Uterus (tissue), 4 donors: ENCODE results near the gene NECTIN2. TPM values are rescaled to one million over a fixed set of nuclear protein-coding genes. Genes with fewer than 3 reads are reported as not detected.
A peak's percentile ranks its signal among the peaks of the same experiment; 100 is the strongest.
"Not testable (repeated sequence)": the region's sequence is repeated elsewhere in the genome, so short reads cannot be mapped to it uniquely, and the experiment has no call there.

Experiments
- DNase-seq, 2 donors: peaks; one replicate each; pipeline ENCODE4 v3.0.0-alpha.2; 2019 to 2020
- H3K27ac ChIP-seq, 2 donors: fragments of 200-600 bp; sonication (generic); 1 replicate in 1 of 2; 2 replicates in 1 of 2; pipeline ENCODE4 v1.5.1; 2016 to 2018
- H3K27me3 ChIP-seq, 2 donors: fragments of 200-600 bp; sonication (generic); one replicate each; pipeline ENCODE4 v1.5.1; 2018 to 2019; ENCODE audit warnings: control low read depth in 1 of 2
- H3K36me3 ChIP-seq, 2 donors: fragments of 200-600 bp; sonication (generic); one replicate each; pipeline ENCODE4 v1.5.1; 2019; ENCODE audit warnings: control low read depth in 1 of 2
- H3K4me1 ChIP-seq, 2 donors: fragments of 200-600 bp; sonication (generic); one replicate each; pipeline ENCODE4 v1.5.1; 2018 to 2019; ENCODE audit warnings: control low read depth in 1 of 2
- H3K4me3 ChIP-seq, 2 donors: fragments of 200-600 bp; sonication (generic); 1 replicate in 1 of 2; 2 replicates in 1 of 2; pipeline ENCODE4 v1.5.1; 2018 to 2019; ENCODE audit warnings: mild to moderate bottlenecking in 1 of 2
- H3K9me3 ChIP-seq, 2 donors: fragments of 200-600 bp; sonication (generic); one replicate each; pipeline ENCODE4 v1.5.1; 2019; ENCODE audit warnings: control low read depth in 1 of 2
- CTCF ChIP-seq, 4 experiments: fragments of 200-600 bp in 2 of 4; fragments of 450-650 bp in 2 of 4; sonication (generic) in 2 of 4; IDR thresholded peaks; one replicate each; pipeline ENCODE4 v1.5.1; 2016 to 2019; ENCODE audit warnings: antibody characterized with exemption in 4 of 4, mild to moderate bottlenecking in 2 of 4, moderate library complexity in 1 of 4
- POLR2A ChIP-seq, 2 donors: fragments of 450-650 bp; IDR thresholded peaks; one replicate each; pipeline ENCODE4 v1.6.1; 2016; ENCODE audit warnings: antibody characterized with exemption in 2 of 2, mild to moderate bottlenecking in 1 of 2, moderate library complexity in 1 of 2
- intact Hi-C: fragments of 100-400 bp; cut with DNase I; formaldehyde crosslinking; loops from one replicate; pipeline ENCODE4 v1.15.1; 2023; ENCODE audit warnings: low total_unique reads
- total RNA-seq, 4 donors: library from RNA; depleted of rRNA in 3 of 4; stranded (reverse); fragments of >200 nt in 3 of 4; gene quantifications; one replicate each; pipeline versions ENCODE4 v1.1.0 to v1.2.4, GENCODE V29; 2014 to 2023
- donor health status: DM: yes; HTN: yes; CAD: no.

Gene NECTIN2
- total RNA-seq, 4 donors from 2014 or later: 14.1 to 106 (median 86.1) TPM

GRCh38 chr19:44908836-44909261 is 62.8 kb downstream of the NECTIN2 start:
- Histone ChIP-seq H3K27ac (no peak overlapping the region), H3K36me3 (no peaks in the 10 kb centered on the region), H3K4me3 (no peak overlapping the region), H3K9me3 (no peaks in the 10 kb centered on the region), H3K4me1 (no peaks in the 10 kb centered on the region), H3K27me3 (peaks cover 0 to 5% of the 10 kb centered on the region in 2 donors)
- TF ChIP-seq CTCF (IDR thresholded peaks at IDR 0.05): no peak
- TF ChIP-seq POLR2A (IDR thresholded peaks at IDR 0.05): no peak
- intact Hi-C loops: loop anchor here (5.0 kb wide), 1 partner anchor 43 kb away; no protein-coding TSS in a partner anchor
- DNase-seq: no peak

DNA sequence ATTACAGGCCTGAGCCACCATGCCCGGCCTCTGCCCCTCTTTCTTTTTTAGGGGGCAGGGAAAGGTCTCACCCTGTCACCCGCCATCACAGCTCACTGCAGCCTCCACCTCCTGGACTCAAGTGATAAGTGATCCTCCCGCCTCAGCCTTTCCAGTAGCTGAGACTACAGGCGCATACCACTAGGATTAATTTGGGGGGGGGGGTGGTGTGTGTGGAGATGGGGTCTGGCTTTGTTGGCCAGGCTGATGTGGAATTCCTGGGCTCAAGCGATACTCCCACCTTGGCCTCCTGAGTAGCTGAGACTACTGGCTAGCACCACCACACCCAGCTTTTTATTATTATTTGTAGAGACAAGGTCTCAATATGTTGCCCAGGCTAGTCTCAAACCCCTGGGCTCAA is 63.7 kb downstream of the NECTIN2 start:
- no peak for TF ChIP-seq CTCF (IDR thresholded peaks at IDR 0.05)
- TF ChIP-seq POLR2A (IDR thresholded peaks at IDR 0.05): no peak
- H3K4me3 ChIP-seq: no peak overlapping the region
- intact Hi-C loops: loop anchor here (5.0 kb wide), 1 partner anchor 43 kb away; no protein-coding TSS in a partner anchor
- H3K27me3 ChIP-seq: peaks cover 0 to 5% of the 10 kb centered on the region in 2 donors
- no peak overlapping the region for H3K27ac ChIP-seq
- H3K9me3 ChIP-seq: no peaks in the 10 kb centered on the region
- no peaks in the 10 kb centered on the region for H3K36me3 ChIP-seq
- no peaks in the 10 kb centered on the region for H3K4me1 ChIP-seq
- no peak for DNase-seq

DNA sequence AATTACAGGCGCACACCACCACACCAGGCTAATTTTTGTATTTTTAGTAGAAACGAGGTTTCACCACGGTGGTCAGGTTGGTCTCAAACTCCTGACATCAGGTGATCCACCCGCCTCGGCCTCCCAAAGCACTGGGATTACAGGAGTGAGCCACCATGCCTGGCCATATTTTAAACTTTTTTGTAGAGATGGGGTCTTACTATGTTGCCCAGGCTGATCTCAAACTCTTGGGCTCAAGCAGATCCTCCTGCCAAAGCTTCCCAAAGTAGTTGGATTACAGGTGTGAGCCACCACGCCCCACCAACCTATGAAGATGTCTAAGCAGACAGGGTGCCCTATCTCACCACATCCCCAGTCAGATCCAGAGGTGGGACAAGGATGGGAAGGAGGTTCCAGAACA is 65.8 kb downstream of the NECTIN2 start:
- H3K9me3 ChIP-seq, H3K27me3 ChIP-seq, H3K27ac ChIP-seq: not testable (repeated sequence)

GRCh38 chr19:44912854-44913253 is 66.8 kb downstream of the NECTIN2 start:
- Histone ChIP-seq H3K36me3 (no peaks in the 10 kb centered on the region), H3K4me1 (no peaks in the 10 kb centered on the region), H3K27ac (no peak overlapping the region), H3K27me3 (no peaks in the 10 kb centered on the region), H3K9me3 (no peaks in the 10 kb centered on the region), H3K4me3 (no peak overlapping the region)
- no peak for DNase-seq
- intact Hi-C loops: no loop called here
- TF ChIP-seq CTCF (IDR thresholded peaks at IDR 0.05) (no peak), POLR2A (IDR thresholded peaks at IDR 0.05) (no peak)

More for the DNA sequence above, 65.8 kb downstream of the NECTIN2 start:
- H3K4me3 ChIP-seq, H3K36me3 ChIP-seq, DNase-seq, H3K4me1 ChIP-seq, intact Hi-C loops: not testable (repeated sequence)

DNA sequence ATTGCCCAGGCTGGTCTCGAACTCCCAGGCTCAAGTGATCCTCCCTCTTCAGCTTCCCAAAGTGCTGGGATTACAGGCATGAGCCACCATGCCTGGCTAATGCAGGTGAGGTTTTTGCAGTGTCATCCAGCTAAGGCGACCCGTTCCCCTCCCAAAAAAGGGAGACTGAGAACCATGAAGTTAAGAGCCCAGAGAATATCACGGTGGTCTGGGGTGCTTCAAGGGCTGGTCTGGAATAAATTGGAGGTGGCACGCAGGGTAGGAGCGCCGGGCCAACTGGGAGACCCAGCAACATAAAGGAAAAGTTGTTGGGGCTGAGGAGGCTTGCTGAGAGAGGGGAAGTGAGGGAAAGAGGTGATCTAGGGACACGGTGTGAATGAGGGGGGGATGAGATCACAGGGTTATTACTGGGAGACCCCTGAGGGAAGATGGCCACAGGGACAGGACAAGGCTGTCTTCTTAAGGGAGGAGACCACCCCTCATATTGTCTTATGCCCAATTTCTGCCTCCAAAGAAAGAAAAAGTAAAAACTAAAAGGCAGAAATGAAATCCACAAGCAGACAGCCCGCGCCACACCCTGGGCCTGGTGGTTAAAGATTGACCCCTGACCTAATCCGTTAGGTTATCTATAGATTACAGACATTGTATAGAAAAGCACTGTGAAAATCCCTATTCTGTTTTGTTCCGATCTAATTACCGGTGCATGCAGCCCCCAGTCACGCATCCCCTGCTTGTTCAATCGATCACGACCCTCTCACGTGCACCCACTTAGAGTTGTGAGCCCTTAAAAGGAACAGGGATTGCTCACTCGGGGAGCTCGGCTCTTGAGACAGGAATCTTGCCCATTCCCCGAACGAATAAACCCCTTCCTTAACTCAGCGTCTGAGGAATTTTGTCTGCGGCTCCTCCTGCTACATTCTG is 67.7 kb downstream of the NECTIN2 start:
- H3K9me3 ChIP-seq, H3K36me3 ChIP-seq, H3K4me3 ChIP-seq, DNase-seq, H3K4me1 ChIP-seq, H3K27me3 ChIP-seq, H3K27ac ChIP-seq, intact Hi-C loops: not testable (repeated sequence)

DNA sequence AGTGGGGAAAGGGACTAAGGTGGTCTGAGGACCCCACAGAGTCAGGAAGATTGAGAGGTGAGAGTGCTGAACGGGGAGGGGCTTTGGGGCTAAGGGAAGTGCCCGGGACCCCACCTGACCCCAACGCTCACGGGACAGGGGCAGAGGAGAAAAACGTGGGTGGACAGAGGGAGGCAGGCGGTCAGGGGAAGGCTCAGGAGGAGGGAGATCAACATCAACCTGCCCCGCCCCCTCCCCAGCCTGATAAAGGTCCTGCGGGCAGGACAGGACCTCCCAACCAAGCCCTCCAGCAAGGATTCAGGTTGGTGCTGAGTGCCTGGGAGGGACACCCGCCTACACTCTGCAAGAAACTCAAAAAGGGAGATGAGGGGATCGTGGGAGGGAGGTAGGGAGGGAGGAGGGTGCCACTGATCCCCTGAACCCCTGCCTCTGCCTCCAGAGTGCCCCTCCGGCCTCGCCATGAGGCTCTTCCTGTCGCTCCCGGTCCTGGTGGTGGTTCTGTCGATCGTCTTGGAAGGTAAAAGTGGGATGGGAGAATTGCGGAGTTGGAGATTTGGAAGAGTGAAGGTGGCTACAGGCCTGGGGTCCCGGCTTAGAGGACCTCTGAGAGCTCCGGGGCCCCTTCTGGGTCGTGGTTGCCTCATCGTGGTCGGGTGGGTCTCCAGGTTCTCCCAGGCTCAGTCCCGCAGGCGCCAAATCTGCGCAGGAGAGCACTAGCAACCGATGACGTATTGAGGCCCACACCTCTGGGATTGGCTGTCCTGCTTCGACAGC is 68.5 kb downstream of the NECTIN2 start, which contains the start of gene APOC1:
APOC1 (plus strand) TSS at position 176 of the 774 bp plus-strand sequence; CDS start at position 460, 284 bp downstream.
- H3K9me3 ChIP-seq, H3K4me1 ChIP-seq, H3K27me3 ChIP-seq, H3K36me3 ChIP-seq, intact Hi-C loops: not testable (repeated sequence)
- DNase-seq: peak; percentile 83 to 87
- Histone ChIP-seq H3K4me3 (peak within 1 kb of the TSS; percentile 37 to 47), H3K27ac (peak within 1 kb of the TSS in 1 of 2 donors; percentile 26)
